WTC11 (cell line): ENCODE results near the gene SURF1.

Experiments used
- CTCF ChIP-seq: fragments of 200-600 bp; IDR thresholded peaks from 2 replicates; pipeline ENCODE4 v1.8.0; 2022; ENCODE audit warnings: antibody characterized with exemption
- JAZF1 ChIP-seq: fragments of 250-450 bp; sonication (Bioruptor Pico); IDR thresholded peaks from 2 replicates; pipeline ENCODE4 v1.9.0; 2021; ENCODE audit warnings: moderate library complexity, mild to moderate bottlenecking, inconsistent platforms
- MAX ChIP-seq: sonication (generic); formaldehyde crosslinking; IDR thresholded peaks from 2 replicates; pipeline ENCODE4 v1.8.0; 2022; ENCODE audit warnings: mild to moderate bottlenecking, missing genetic modification reagents

- TF ChIP-seq JAZF1 (CRISPR knock-in tag): no peak
- no peak for TF ChIP-seq MAX (CRISPR knock-in tag)
- TF ChIP-seq CTCF: no peak
These were observed 1.4 kb upstream of the SURF1 start for GRCh38 chr9:133357656-133358055.
